ENCODE results near the gene TASOR2. TPM values are rescaled to one million over a fixed set of nuclear protein-coding genes. Genes with fewer than 3 reads are reported as not detected.

The TASOR2 gene
- total and polyA plus RNA-seq, 2 donors (not counting 1 experiment from before 2014, with no cell fraction given): 12.3 to 68.6 TPM

GRCh38 chr10:5658871-5659618 is 25.6 kb upstream of the TASOR2 start:
- H3K4me2 ChIP-seq (replicated peaks; ENCODE audit: low read depth, low read length, poor library complexity, severe bottlenecking): no peak overlapping the region
- no peak for DNase-seq
- H3K79me2 ChIP-seq (ENCODE audit: control insufficient read depth, insufficient read depth, low read length): no peaks in the 10 kb centered on the region
- Mint-ChIP-seq H3K4me1 (peaks cover 45% of the 10 kb centered on the region), H3K27ac (no peak overlapping the region), H3K4me3 (no peak overlapping the region), H3K27me3 (peaks cover 8% of the 10 kb centered on the region), H3K9me3 (ENCODE audit: insufficient read depth) (no peaks in the 10 kb centered on the region)
- no peak for ATAC-seq (ENCODE audit: low read depth)
- no peaks in the 10 kb centered on the region for H3K27me3 ChIP-seq (replicated peaks in 1 of 4; ENCODE audit: control extremely low read depth in 1 of 4, control insufficient read depth in 3 of 4, insufficient read depth in 4 of 4, low read length in 3 of 4)
- peaks cover 0 to 3% (median 0%) of the 10 kb centered on the region in 3 donors for H3K9me3 ChIP-seq (ENCODE audit: control extremely low read depth in 1 of 3, control insufficient read depth in 2 of 3, insufficient read depth in 1 of 3, low read length in 2 of 3)
- CTCF ChIA-PET: no interaction called here
- no peak overlapping the region for H3K9ac ChIP-seq (ENCODE audit: low read length)
- H3K36me3 ChIP-seq (replicated peaks in 1 of 2; ENCODE audit: control extremely low read depth in 1 of 2, control insufficient read depth in 1 of 2, extremely low read depth in 1 of 2, insufficient read depth in 2 of 2, low read length in 1 of 2): no peaks in the 10 kb centered on the region
- H3K27ac ChIP-seq (ENCODE audit: low read length in 2 of 2): no peak overlapping the region
- peaks cover 9 to 10% of the 10 kb centered on the region in 2 donors for H3K4me1 ChIP-seq (ENCODE audit: control insufficient read depth in 2 of 2, insufficient read depth in 2 of 2, low read length in 2 of 2)
- H2AFZ ChIP-seq (ENCODE audit: insufficient read depth, low read depth, low read length, poor library complexity, severe bottlenecking): no peak overlapping the region
- no peaks in the 10 kb centered on the region for H4K20me1 ChIP-seq (ENCODE audit: control insufficient read depth, insufficient read depth, low read length, poor library complexity, severe bottlenecking)
- intact Hi-C loops (cut with micrococcal nuclease): no loop called here
- WGBS (ENCODE audit: insufficient coverage): 89% methylated on average over 20 of the region's 20 CpGs
- POLR2A ChIA-PET: no interaction called here
- TF ChIP-seq EZH2 (IDR thresholded peaks at IDR 0.05; ENCODE audit: borderline replicate concordance, insufficient read depth, low read depth, low read length, poor library complexity, severe bottlenecking): no peak
- TF ChIP-seq CTCF (IDR thresholded peaks at IDR 0.05): no peak
- no peak overlapping the region for H3K4me3 ChIP-seq (ENCODE audit: control extremely low read depth in 1 of 5, extremely low read depth in 1 of 5, insufficient read depth in 1 of 5, low read depth in 2 of 5, low read length in 4 of 5)

Data from B cell (primary cell).